IPS DF 19.7 (cell line): ENCODE data around the gene GPRC5B.
A peak's percentile ranks its signal among the peaks of the same experiment; 100 is the strongest.

Experiments
- DNase-seq: peaks from one replicate; pipeline ENCODE4 v3.0.0-alpha.2; 2013; ENCODE audit warnings: low read depth, low spot score

GPRC5B gene

GRCh38 chr16:19884611-19885450 is at the start of gene GPRC5B:
GPRC5B (minus strand) TSS chr16:19884848; CDS start chr16:19872845, 12,003 bp downstream.
- DNase-seq: no peak

DNA sequence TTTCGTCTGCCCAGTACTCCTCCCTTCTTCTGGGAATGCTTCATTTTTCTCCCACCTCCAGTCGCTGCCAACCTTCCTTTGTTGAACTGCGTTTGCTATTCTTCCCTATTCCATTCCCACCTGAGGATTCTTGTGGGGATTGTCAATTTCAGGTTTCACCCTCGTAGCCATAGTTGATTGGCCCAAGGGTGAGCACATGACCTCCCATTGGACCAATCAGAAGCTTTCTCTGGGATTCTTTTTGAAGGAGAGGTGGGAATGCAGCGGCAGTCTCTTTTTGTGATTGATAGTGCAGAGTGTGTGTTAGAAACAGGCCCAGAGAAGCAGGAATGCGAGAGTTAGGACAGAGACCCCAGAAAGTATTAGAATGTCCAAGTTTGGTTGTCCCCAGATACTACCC is 49.1 kb upstream of the GPRC5B start:
- peak; percentile 17 for DNase-seq

DNA sequence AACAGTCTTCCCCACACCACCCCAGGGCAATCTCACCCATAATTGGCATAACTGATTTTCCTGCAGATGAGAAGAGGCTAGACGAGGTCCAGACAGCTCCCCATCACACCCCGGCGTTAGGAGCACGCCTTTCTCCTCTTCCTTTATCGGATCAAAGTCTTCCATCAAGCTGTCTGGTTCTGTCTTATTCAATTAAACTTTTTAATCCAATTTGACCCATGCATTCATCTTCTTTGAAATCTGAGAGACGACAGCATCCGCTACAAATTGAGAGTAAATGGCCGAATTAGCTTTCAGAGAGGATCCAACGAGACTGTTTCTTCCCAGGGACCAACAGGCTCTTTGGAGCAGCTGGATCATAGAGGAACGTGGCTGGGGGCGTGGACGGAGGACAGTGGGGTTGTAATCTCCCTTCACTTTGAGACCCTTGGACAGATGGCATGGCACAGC is 44.4 kb upstream of the GPRC5B start:
- DNase-seq: no peak

GRCh38 chr16:19928432-19928831 is 43.8 kb upstream of the GPRC5B start:
- DNase-seq: no peak

DNA sequence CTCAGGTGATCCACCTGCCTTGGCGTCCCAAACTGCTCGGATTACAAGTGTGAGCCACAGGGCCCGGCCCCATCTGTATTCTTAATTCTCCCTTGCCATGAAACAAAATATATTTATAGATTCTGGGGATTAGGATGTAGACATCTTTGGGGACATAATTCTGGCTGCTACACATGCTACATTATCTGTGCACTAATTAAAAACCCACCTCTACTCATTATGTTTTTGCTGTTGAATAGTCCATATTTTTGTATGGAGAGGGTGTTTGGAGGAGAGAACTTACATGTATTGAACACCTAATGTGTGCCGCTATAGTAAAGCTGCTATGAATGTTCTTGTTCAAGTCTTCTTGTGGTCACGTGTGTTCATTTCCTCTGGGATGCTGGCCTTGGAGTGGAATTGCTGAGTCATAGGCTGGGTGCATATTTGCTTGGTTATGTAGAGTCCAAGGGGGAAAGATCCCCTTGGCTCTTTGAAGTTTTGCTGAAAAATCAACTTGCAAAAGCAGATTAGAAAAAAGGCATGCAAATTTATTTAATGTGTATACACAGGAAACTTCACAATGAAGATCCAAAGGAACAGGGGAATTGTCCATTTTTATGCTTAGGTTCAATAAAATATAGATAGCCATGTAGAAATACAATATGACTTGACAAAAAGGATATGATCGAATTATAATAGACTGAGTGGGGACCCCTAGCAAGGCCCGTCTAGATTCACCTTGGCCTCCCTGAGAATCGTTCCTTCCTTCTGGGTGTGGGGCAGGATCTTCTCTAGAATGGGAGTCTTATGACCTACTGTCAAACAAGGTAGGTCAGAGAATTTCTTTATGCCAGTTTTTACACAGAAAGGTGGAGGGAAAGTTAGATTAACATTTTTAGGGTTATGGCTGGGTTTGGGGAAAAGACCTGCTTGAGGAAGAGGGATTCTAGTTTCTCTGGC is 42.1 kb upstream of the GPRC5B start:
- DNase-seq: no peak

- DNase-seq: no peak
Measured at GRCh38 chr16:19923396-19923795, 38.7 kb upstream of the GPRC5B start.

GRCh38 chr16:19919142-19919541 is 34.5 kb upstream of the GPRC5B start:
- DNase-seq: no peak

DNA sequence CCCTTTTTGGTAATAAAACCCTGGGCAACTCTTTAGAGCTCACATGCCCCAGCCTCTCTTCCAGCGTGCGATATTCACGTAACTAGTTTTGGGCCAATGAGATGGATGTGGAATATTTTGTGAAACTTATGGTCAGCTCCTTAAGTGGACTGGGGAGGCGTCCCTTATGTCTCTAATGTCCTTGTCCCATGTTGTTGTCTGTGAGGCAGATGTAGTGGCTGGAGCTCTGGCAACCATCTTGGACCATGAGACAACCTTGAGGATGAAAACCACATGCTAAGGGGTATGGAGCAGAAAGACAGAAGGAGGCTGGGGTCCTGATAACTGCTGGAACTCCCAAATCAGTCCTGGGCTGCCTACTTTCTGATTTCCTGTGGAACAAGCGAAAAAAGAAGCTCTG is 31.4 kb upstream of the GPRC5B start:
- DNase-seq: no peak

DNA sequence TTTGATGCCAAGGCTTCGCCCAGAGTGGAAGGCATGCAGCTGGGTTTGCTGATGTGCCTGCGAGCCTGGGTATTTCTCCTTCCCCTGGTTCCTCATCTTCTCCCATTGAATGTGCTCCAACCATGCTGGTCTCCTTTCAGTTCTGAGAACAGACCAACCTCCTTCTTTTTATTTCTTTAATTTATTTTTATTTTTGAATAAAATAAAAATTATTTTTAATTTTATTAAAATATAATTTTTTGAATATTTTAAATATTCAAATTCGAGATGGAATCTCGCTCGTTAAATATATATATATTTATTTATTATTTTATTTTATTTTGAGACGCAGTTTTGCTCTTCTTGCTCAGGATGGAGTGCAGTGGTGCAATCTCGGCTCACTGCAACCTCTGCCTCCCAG is 30.2 kb upstream of the GPRC5B start:
- no peak for DNase-seq

GRCh38 chr16:19913340-19913645 is 28.6 kb upstream of the GPRC5B start:
- DNase-seq: no peak

GRCh38 chr16:19912455-19913339 is 28.0 kb upstream of the GPRC5B start:
- no peak for DNase-seq

DNA sequence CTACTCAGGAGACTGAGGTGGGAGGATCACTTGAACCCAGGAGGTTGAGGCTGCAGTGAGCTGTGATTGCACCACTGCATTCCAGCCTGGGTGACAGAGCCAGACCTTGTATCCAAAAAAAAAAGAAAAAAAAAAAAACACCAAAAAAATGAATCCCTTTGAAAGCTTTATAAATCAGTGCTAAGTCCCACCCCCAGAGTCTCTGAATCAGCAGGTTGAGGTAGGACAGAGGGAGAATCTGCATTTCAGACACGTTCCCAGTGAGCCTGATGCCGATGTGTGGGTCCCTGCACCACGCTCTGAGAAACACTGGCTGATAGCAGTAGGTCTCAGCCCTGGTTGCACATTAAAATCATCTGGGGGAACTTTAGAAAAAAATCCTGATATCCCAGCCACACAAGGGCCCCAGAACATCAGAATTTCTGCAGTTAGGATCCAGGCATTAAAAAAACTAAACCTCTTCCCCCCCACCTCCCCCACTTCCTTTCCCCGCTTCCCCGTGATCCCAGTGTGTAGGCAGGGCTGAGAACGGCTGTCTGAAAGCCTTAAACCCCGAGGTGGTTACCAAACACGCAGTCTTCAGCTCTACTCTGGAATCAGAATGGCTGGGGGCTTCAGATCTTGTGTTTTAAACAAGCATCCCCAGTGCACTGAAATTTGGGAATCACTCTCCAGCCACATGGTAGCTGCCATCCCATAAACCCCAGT is 27.3 kb upstream of the GPRC5B start:
- DNase-seq: no peak

GRCh38 chr16:19911204-19911603 is 26.6 kb upstream of the GPRC5B start:
- no peak for DNase-seq

GRCh38 chr16:19909750-19910322 is 25.2 kb upstream of the GPRC5B start:
- no peak for DNase-seq

- no peak for DNase-seq
Measured at GRCh38 chr16:19908921-19909320, 24.3 kb upstream of the GPRC5B start.

DNA sequence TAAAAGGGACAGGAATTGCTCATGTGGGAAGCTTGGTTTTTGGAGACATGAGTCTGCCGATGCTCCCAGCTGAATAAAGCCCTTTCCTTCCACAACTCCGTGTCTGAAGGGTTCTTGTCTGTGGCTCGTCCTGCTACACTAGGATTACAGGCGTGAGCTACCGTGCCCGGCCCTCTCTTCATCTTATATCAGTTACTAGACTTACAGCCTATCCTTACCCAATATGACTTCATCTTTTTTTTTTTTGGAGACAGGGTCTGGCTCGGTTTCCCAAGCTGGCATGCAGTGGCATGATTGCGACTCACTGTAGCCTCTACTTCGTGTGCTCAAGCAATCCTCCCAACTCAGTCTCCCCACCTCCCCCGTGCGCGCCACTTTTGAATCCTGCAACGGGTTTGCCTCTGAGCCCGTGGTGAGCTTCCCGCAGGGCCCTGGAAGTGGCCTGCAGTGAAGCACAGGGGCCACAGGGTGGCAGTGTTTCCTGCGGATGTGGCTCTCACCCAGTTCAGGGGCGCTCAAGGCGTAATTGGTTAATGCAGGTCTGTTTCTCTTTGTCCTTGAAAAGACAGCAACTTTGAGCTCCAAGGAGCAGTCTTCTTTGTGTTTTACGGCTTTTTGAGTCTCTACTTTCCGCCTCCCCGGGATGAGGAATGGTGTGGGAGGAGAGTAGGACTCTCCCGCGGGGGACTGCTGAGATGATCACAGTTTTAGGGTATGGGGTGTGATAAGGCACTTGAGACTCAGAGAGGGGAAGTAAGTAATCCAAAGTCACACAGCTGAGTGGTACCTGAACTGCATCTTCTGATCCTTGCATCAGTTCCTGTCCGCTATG is 22.7 kb upstream of the GPRC5B start:
- peak; percentile 60 for DNase-seq

DNA sequence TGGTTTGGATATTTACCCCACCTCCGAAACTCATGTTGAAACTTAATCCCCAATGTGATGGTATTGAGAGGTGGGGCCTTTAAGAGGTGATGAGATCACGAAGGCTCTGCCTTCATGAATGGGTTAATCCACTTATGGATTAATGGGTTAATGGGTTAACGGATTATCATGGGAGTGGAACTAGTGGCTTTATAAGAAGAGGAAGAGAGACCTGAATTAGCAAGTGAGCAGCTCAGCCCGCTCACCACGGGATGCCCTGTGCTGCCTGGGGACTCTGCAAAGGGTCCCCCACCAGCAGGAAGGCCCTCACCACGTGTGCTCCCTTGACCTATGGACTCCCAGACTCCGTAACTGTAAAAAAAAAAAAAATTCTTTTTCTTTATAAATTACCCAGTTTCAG is 16.5 kb upstream of the GPRC5B start:
- no peak for DNase-seq

- DNase-seq: no peak
Measured at GRCh38 chr16:19899605-19899955, 14.9 kb upstream of the GPRC5B start.

DNA sequence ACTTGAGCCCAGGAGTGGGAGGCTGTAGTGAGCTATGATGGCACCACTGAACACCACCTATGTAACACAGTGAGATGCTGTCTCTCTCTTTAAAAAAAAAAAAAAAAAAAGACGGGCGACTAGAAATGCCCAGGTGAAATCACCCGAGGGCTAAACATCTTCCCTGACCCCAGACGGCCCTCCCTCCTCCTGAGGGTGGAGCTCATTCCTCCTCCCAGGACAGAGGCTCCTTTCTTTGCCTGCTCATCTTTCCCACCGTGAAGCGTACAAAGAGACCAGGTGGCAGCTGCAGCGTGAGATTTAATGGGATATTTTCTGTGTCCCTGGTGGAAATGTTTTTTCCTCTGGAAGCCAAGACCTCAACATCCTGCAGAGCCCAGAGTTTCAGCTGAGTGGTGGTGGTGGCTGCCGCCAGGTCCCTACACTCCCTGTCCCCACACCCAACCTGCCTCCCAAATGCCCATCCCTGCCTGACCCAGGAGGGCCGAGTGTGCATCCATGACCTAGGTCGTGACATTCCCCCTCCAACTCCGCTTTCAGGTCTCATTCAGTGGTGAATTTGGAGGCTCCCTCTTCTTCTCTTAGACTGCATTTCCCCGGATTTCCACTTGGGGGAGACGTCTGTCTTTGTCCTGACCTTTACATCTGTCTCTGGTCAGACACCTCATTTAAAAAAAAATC is 14.4 kb upstream of the GPRC5B start:
- no peak for DNase-seq
